ENCODE results near the gene EIF1AD.
"Not testable (repeated sequence)": the region's sequence is repeated elsewhere in the genome, so short reads cannot be mapped to it uniquely, and the experiment has no call there.

Gene EIF1AD

DNA sequence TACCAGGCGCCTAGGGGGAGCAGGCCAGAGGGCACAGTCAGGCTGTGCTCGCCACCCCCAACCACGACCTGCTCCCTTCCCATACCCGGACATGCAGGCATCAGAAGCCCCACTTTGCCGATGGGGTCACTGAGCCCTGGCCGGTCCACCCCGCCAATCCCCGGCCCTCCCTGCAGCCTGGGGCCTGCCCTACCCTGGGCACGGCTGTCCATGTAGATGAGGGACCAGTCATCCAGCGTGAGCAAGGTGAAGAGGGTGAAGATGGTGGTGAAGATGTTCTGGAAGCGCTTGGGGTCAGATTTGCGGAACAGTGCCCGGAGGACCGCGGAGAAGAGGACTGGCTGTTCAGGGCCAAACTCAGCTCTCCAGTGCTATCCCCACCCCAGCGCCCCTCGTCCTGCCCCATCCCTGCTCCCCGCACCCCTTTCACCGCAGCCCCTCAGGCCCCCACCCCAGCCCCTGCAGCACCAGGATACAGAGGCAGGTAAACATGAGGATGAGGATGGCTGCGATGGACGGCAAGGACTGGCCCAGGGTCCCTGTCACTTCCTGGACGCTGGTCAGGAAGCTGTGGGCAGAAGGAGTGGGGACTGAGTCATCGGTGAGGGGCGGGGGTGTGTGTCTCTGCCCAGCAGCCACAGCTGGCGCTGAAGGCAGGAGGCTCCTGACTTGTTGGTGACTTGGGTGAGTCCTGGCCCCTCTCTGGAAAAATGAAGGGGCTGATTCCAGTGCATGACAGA lies 18.8 kb upstream of the EIF1AD start:
- no peak for DNase-seq

GRCh38 chr11:66020212-66020611 lies 18.3 kb upstream of the EIF1AD start:
- DNase-seq = no peak

GRCh38 chr11:66017321-66017720 lies 15.4 kb upstream of the EIF1AD start:
- DNase-seq = peak; percentile 63

DNA sequence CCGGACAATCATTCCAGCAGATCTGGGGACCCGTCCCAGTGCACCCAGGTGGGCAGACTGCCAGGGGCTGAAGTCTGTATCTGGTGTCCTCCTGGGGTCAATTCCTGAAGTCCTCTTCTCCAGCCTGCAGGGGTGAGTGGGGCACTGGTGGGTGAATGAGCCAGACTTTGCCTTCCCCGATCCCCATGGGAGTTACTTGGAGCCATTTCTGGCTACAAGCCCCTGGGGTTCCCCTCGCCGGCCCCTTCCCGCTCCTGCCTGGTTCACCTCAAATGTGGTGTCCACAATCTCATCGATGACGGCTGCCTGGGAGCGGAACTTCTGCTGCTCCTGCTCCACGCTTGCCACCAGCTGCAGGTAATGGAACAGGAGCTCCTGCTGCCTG lies 14.8 kb upstream of the EIF1AD start:
- DNase-seq = no peak

GRCh38 chr11:66015936-66016792 lies 14.2 kb upstream of the EIF1AD start:
- DNase-seq = no peak

- DNase-seq = no peak
Measured at GRCh38 chr11:66015454-66015881, 13.5 kb upstream of the EIF1AD start.

DNA sequence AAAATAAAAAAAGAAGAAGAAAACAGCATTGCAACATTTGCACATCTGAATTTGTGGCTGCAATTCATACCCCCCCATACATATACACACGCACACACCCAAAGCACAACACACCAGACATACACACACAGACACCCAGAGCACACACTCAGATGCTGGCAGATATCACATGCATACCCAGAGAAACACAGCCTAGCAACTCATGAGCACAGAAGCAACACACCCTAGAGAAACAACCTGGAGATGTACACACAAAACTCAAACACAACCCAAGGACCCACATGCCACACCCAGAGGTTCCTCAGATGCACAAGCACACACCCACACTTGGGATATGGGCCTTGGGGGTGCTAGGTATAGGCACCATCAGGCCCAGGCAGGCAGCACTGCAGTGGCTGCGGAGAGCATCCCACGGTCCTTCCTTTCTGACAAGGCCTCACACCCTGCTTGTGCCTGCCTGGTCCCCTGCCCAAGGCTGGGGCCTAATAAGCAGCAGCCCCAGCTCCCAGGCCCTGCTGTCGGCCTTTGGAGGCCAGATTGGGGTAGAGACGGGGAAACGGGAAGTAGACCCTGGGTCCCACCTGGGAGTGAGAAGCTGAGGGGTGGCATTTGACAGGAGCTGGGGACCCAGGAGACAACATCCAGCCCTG lies 13.0 kb upstream of the EIF1AD start:
- DNase-seq = no peak

DNA sequence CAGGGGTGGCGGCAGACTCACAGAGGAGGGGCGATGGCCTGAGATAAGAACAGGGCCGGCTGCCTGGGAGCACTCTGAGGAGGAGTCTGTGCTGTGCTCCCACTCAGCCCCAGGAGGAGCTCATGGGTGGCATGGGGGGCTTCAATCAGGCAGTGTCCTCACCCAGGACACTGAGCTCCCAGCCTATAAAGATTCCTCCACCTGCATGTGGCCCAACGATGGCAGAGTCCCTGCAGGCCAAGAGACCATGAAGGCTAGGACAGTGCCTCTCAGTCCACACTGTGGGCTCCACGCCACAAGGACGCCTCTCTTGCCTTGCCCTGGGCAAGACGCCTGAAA lies 11.8 kb upstream of the EIF1AD start:
- no peak for DNase-seq

GRCh38 chr11:66012946-66013761 lies 11.2 kb upstream of the EIF1AD start:
- no peak for DNase-seq

DNA sequence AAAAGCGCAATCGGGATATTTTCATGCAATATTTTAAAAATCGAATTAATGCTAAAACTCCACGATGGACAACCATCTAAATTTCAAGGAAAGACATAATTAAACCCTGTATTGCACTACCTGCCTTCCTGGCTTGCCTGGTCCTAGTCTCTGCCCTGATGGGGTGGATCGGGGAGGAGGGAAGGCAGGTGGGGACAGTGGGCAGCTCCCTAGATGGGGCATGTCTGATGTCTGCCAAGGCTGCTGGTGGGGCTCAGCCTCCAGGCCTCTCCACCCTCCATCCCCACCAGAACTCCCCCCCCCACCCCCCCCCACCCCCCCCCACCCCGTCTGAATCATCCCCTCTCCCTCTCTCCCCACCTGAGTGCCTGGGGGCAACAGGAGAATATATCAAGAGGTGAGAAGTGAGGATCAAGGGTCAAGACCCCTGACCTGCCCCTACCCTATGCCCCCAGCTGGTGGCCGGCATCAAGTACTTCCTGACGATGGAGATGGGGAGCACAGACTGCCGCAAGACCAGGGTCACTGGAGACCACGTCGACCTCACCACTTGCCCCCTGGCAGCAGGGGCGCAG lies 10.5 kb upstream of the EIF1AD start:
- DNase-seq = no peak

DNA sequence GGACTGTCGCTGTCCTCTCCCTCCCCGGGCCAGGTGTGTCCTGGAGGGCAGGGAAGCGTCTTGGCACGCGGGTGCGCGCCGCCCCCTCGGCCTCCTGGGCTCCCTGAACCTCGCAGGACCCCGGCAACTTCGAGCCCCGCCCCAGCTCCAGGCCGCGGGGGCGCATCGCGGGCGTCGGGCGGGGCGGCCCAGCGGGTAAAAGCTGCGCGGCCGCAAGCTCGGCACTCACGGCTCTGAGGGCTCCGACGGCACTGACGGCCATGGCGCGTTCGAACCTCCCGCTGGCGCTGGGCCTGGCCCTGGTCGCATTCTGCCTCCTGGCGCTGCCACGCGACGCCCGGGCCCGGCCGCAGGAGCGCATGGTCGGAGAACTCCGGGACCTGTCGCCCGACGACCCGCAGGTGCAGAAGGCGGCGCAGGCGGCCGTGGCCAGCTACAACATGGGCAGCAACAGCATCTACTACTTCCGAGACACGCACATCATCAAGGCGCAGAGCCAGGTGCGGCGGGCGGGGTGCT lies 9.9 kb upstream of the EIF1AD start, which contains the start of gene CST6:
Gene CST6, plus strand, starts transcription at position 224 of the 519 bp plus-strand sequence. Its CDS starts 37 bp downstream, at position 261.
- no peak for DNase-seq

GRCh38 chr11:66011239-66011784 lies 9.4 kb upstream of the EIF1AD start:
- no peak for DNase-seq

DNA sequence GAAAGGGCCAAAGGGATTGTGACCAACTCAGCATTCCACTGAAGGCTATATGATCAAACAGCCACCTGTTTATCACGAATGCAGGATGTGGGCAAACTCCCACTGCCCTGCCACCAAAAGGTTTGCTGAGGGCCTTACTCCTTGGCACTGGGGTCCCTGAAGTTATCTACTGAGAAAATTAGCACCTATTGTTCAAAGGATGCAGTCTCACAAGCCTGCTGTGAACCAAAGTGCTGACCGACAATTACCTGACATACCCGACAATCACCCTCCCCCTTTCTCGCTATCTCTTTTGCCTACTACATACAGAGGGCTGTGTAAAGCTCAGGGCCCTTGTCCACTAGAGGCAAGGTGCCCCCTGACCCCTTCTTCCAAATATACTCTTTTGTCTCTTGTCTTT lies 8.1 kb upstream of the EIF1AD start:
- DNase-seq = not testable (repeated sequence)

- no peak for DNase-seq
Measured at GRCh38 chr11:66008468-66009101, 6.6 kb upstream of the EIF1AD start.

DNA sequence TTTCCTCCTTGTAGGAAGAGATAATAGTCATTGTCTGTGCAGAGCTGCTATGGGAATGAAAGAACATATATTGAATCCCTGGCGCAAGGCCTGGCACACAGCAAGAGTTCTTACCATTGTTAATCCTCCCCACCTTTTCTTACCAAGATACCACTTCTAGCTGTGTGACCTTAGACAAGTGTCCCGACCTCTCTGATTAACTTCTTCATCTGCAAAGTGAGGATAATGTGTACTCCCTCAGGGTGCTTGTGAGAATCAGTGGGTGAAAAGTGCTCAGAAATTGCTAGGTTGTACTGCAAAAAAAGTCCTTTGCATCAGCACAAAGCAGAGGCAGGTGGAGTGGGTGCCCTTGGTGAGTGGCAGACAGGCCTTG lies 6.1 kb upstream of the EIF1AD start:
- no peak for DNase-seq

- DNase-seq = no peak
Measured at GRCh38 chr11:66007201-66007634, 5.3 kb upstream of the EIF1AD start.

- DNase-seq = no peak
Measured at GRCh38 chr11:66006891-66007176, 4.9 kb upstream of the EIF1AD start.

DNA sequence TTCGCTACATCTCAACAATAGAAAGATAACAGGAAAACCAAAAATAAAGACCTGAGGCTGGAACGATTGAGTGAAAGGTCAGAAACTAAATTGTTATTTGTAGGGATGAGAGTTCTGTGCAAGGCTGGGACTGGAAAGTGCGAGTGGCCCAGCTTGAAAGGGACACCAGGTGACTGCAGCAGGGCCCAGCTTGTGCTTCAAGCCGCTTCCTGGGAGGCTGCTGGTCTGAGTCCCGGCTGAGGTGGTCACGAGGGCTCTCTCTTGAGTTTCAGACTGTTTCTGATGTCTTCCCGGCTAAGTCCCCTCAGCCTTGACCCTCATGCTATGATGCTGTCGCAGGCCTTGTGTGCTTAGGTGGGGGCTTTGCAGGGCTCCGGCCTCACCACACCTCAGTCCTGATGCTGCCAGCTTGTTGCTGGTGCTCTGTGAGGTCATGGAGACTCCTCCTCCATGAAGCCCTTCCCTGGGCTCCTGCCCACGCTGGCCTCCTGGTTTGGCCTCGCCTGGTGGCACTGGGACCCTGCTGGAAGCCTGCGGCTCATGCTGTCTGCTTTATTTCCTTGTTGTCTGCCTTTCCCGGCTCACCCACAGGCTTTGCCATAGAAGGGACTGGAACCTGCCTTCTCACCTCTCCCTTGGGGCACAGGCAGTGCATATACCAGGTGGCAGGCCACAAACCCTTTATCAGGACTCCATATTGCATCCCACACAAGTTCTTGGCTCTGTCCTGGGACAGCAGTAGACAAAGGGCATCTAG lies 4.4 kb upstream of the EIF1AD start:
- DNase-seq = no peak

GRCh38 chr11:66004186-66004585 lies 2.2 kb upstream of the EIF1AD start:
- DNase-seq = no peak

DNA sequence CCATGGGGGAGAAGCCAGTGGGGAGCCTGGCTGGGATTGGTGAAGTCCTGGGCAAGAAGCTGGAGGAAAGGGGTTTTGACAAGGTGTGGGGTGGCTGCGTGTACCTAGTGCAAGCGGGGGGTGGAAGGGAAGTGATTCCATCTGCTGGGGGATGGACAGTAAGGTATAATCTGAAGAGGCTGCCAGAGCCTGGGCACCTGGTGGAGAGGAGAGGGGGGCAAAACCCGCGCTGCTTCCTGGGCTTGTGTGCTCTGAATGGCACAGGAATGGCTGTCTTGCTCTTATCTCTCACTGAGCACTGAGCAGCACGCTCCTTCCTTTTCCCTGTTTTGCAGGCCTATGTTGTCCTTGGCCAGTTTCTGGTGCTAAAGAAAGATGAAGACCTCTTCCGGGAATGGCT lies 1.3 kb upstream of the EIF1AD start:
- no peak for DNase-seq
